CD4-positive, alpha-beta T cell treated with Interleukin-10 for 1 hour (primary cell): ENCODE results near the gene RERG.

Experiments used
- DNase-seq: peaks from one replicate; pipeline ENCODE4 v3.0.0-alpha.2; 2020

RERG gene

DNA sequence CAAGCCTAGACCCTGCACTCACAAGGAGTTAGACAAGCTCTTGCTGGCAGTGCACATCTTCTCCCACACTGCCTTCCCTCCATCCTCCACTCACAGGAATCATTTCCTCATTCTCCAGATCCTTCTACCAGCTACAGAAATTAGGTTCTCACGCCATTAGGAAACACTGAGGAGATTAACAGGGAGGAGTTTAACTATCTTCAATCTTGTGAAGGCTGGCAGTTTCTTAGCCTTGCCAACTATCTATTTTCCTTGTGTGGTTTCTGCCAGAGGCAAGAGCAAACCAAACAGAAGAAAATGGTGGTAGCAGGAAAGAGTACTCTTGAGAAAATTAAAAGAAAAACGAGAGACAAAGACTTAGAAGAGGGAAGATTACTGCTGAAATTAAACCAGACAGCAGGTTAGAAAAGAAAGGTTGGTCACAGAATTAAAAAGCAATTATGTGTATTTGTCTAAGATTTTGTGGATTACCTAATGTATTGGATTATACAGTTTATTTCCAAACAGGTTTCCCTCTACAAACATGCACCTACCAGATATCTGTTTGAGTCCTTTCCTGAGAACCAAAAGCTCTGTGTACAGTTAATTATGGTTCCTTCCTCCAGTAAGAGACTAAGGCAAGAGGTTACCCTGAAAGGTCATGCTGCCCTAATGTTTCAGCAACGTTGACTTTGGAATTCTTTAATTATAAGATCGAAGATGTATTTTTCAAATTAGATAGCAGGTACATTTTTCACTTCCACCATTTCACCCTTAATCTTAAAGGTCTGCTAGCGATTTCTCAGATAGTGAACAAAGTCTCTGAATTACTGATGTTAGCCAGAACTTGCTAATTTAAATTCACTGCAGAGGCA is 5.0 kb downstream of the RERG start:
- DNase-seq: no peak

DNA sequence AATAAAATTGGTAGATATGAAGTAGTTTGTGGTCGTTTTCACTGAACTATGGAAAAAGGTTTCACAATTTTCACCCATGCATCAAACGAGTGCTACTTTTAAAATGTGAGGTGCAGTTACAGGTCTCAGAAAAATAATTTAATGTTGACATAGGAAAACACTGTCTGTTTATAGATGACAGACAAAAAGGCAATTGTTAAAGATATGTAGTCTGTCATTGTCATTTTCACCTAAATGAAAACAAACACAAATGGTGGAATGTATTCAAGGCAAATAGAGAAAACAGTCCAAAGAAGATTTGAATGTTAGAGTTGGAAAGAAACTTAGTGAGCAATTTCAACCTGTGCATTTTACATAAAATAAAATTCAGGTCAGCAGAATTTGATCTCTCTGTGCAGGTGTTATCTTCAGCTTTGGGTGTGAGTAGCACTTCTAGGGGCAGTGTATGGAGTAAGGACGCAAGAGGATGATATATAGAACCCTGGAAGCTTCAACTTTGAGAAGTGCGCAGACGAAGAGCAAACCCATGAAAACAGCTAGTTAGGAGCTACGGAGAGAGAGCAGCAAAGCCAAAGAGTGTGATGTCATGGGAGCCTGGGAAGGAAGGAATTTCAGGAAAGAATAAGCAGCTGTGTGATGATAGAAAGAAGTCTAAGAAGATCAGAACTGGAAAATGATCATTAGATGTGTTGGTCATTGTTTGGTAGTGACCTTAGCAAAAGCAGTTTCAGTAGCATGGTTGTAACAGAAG is 6.2 kb downstream of the RERG start:
- no peak for DNase-seq

DNA sequence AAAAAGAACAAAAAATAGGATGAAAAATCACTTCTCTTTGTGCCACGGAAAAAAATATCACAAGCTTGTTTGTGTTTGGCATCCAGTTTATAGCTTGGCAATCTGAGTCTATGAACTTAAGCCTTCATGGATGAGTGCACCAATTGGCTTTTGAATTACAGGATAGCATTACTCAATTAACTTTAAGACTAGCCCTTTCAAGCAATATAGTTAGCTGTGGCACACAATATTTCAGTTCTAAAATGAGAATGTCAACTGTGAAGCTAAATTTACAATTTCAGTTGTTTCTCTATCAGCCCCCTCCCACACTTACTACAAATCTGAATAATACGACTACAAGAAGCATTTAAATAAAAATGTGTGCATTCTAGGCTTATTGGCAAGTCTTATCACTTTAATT is 8.3 kb downstream of the RERG start:
- DNase-seq: no peak

DNA sequence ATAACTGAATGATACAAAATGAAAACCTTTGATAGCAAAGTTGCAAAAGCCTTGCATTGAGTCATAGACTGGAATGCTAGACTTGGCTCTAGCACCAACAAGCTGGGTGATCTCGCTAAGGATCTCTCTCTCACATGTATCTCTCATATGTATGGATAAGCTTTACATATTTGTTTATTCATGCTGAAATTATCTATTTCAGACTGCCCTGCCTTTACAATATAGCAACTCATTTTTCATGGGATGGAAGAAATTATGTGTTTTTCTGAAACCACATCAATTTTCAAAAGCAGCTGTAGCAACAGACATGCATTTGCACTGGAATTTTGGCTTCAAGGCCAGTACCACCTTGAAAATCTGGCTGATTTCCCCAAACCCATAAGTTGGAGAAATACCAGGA is 11.4 kb downstream of the RERG start:
- no peak for DNase-seq

DNA sequence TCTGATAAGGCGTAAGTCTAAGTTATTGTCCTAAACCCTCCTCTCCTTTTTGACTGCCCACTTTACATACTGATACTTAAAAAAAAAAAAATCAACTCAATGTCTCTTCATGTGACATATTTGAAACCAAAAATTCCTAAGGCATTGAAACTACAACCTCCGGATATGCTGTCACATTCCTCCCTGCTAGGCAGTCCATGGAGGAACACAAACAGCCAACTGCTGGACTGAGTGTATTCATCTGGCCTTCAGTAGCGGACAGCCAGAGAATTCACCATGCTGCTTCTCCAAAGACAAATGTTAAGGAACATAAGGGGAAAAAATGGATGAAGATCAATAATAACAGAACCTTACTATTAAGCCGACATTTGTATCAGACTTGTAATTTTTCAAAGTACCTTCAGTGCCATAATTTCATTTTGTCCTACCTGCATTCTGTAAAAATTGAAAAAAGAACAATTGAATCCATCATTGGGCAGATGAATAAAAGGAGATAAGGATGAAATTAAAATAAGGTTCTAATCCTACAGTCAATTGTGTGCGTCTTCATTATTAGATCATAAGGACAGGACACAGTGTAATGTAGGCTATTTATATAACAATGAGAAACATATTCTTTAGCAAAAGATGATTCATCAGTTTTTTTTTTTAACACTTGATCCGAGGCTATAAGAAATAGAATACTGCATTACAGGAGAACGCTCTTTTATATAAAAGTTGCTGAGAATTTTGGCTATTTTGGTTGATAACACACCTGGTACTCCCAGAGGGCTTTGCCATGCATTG is 12.2 kb downstream of the RERG start:
- no peak for DNase-seq

DNA sequence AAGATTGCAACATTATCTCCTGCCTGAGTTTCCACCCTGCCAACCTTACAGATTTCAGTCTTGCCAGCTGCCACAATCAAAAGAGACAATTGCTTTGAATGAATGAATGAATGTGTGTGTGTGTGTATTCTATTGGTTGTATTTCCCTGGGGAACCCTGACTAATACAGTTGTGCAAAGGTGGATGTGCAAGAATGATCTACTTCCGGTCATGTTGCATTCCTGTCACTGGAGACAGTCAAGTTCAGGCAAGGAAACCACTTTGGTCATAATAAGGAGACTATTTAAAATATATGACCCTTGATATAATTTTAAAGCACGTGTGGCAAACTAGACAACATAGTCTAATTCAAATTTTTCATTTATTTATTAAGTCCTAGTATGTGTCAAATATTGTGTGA is 13.1 kb downstream of the RERG start:
- DNase-seq: no peak

DNA sequence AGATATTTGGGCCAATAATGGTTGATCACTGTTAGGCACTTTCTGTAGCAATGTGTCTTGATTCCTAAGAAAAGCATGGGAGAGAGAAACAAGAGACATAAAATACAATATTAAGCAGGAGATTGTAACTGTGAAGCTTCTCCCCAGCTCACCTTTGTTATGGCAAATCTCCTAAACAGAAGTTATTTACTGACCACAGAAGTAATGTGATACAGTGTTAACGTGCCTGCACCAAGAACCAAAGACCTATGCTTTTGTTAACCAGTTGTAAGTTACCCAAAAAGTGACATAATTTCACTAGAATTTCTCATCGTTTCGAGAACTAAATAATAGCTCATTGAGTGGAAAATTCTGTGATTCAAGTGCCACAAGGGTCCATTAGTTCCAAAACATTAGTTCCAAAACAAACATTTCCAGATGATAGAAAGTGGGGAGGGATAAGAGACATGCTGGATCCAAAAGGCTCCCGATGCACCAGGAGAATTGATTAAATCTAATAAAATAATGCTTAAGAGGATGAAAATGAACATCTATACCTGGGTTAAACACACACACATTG is 14.3 kb downstream of the RERG start:
- DNase-seq: no peak

DNA sequence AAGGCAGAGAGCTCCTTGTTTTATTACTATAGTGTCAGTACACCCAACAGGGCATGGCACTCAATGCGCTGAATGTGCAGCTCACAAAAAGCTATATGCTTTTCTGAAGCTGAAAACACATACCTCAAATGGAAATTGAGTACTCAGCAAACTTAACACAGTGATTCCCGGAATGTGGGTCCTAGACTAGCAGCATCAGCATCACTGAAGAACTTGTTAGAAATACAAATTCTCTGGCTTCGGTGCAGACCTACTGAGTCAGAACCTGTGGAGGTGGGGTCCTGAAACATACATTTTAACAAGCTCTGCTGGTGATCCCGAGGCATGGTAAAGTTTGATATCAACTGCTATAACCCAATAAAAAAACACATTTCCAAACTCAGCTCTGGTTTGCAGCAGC is 14.9 kb downstream of the RERG start:
- no peak for DNase-seq

DNA sequence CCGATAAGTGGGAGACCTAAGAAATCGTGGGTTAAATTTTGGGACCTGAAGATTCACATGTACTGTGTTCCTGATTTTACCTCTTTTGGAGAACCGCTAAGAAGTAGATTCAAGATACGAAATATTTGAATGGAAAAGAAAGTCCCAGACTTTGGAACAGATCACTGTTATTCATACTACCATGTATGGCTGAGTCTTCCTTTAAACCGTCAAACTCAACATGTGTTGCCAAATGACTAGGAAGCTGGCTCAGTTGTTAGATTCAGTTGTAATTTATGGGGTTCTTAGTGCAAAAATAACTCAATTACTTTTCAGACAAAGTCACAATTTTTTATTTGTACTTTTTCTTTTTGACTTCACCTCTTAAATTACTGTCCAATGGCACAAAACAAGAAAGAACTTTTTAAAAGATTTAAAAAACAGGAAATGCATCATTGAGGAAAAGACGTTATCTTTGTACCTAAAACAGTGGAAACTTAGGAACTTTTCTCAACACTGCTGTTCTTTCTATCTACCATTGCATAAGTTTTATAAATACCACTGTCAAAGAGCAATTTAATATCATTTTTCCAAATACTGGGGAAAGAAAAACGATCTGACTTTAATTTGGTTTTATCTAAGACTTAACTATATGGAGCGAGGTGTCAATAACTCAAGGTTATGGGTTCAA is 15.7 kb downstream of the RERG start:
- DNase-seq: no peak

DNA sequence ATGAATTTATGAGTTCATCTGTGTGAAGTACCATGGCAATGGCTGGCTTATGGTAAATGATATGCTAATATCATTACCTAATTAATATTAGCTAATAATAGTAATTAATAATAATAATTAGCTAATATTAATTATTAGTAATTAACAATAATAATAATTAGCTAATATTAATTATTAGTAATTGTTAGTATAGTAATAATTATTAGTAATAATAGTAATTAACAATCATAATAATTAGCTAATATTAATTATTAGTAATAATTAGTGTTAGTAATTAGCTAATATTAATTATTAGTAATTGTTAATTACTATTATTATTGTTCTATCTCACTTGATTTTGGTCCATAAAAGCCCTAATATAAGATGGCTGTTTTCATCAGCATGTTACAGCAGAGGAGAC is 19.8 kb downstream of the RERG start:
- DNase-seq: no peak

DNA sequence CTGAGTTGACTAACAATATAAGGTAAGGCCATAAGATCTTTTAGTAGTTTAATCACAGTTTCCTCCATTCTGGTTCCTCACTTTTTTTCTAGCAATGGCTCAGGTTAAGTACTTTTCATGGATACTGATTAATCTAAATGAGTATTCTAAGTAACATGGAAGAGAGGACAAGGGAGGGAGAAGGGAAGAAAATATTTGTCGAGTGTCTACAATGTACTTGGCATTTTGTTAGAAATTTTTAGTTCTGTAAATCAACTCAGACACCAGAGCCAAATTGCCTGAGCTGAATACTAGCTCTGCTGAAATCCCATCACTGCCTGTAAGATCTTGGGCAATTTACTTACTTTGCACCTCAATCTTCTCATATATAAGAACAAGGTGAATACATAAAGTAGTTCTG is 20.2 kb downstream of the RERG start:
- no peak for DNase-seq

DNA sequence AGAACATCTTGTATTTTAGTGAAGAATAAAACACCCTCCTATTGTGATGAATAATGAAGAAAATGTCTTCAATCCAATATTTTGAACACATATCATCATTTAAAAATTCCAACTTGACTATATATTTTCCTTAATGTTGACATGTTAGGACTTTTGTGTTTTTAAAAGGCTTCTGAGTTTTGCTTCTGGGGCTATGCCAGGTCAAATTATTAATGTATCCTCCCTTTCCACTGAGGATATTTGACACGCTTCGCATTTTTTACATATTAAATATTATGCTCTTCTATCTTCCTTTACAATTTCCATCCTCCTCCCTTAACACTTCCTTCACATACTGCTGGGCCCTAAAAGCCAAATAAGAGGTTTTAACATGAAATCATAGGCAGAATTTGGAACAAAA is 20.6 kb downstream of the RERG start:
- no peak for DNase-seq

DNA sequence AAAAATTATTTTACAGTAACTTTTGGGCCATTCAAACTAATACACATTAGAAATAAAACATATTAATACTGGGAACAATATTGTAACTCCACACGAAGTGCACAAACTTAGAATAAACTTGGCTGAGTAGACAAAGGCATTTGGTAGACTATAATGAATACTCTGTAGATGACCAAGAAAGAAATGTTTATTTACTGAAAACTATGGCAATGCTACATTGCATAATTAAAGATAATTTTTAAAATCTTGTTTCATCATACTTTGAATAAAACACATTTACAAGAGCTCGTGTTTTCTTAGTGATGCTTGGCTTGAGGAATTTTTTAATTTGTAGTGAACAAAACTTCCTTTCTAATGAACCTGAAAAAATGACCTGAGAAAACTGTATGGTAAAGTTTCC is 21.3 kb downstream of the RERG start:
- DNase-seq: no peak

DNA sequence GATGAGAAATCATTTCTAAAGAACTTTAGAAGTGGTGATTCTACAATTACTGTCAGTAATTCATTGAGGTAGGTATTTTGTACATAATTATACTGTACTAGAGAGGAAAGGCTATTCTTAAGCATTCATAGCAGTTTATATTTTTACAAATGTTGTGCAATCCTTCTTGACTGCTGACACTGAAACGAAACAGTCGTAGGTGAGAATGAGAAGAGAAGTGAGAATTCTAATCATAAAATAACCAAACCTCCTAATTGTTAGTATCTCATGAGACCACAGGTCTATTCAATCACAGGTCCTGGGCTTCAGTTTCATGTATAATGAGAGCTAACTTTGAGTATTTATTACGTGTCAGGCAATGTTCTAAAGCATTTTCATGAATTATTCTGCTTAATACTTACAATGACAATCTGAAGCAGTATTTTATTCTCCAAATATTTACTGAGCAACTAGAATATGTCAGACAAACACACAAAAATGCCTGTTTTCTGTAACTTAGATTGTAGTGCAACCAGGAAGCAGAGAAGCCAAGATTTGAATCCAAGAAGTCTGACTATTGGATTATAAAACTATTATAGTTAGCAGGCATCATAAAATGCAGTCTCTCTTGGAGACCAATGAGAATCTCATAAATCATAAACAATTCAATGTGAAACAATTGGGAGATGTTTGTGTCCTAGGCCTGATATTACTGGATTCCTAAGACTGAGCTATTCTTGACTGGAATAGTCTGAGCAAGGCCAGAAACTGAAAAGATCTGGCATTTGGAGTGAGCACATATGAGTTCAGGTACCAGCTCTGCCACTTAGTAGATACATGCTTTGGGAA is 24.3 kb downstream of the RERG start:
- DNase-seq: no peak

DNA sequence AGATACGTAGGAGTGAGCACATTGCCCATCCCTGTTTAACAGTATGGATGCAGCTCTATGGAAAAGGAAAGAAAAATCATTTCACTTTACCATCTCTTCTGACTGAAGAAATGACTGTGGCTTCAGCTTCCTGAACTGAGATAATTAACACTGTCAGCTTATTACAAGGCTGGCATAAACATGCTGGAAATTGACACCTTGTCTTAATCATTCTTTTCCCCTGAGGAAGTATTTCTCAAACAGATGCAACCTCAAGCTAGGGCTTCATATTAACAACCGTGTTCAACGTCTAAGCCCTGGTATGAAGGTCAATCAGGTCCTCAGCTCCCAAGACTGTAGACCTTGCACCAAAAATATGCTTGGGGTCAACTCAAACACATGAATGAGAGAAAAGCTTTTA is 25.0 kb downstream of the RERG start:
- DNase-seq: no peak

DNA sequence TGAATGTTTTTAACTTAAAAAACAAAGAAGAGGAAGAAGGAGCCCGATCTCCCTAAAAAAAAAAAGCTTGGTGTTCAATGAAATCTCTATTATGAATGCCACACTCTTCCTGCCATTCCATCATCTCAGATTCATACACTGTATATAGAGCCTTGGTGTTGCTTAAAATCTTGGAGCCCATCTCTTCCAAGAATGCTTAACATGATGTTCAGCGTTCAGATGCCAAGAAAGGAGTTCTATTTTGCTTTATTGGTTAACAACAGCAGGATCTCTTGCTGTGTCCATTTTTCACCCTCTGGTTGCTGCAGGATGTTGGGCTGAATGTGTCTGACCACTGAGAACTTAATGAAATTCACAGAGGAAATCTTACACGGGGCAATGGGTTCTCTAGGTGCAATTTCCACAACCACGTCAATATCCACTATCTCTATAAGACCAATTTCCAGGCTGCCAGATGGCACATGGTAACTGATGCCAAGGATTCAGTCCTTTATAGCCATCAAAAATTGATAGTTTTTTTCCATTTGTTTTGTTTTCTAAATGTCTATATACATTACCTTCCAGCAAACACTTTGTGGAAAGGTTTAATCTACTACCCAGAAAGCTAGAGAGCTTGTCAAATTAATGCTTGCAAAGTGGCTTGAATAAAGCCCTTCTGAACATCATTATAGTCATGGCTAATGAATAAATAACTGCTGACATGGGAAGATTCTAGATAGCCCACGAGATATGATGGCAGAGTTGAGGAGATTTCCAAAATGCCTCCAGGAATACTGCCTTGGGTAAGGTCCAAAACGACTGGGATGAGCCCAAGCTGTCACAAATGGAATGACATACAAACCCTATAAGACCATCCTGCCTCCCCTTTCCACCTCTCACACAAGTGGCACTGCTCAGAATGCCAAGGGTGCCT is 26.5 kb downstream of the RERG start:
- DNase-seq: no peak

DNA sequence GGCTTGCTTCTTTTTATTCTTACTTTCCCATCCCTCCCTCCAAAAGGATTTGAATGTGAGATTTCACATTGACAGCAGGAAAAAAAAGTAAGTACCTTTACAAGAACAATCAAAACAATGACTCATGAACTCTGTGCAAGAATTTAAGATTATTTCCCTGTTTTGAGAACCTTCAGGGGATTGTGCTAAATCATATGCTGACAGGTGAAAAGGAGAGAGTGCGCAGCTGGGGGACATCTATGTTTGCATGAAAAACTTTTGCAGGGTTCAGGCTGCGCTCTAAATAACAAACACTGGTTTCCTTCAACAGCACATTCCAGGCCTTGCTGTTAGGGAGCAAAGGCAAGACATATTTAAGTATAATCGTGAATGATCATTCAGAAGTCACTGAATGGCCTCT is 27.3 kb downstream of the RERG start:
- DNase-seq: no peak

DNA sequence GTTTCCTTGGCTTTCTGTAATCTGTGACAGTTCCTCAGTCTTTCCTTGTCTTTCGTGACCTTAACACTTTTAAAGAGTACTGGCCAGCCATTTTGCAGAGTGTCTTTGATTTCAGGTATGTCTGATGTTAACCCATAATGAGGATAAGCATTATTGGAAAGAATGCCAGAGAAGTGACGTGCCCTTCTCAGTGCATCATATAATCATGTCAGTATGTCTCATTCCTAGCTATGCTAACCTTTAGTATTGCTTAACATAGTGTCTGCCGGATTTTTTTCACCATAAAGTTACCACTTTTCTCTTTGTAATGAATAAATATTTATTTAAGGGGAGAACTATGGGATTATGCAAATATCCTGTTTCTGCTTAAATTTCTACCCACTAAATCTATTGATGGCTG is 28.5 kb downstream of the RERG start:
- no peak for DNase-seq

DNA sequence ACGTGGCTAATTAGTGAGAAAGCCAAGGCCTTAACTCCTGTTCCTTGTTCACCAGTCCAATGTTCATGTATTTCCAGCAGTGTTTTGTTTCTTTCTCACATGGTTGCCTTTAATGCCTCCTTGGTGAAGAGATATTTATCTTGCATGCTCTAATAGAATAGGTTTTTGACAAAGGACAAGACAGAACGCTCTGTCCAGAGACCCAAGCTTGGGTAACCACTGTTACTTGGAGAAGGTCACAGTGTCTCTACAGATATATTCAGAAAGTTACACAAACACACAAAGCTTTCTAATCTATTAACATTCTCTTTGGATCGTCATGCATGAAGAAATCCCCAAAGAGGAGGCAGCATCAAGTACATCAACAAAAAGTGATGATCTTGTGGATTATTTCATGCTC is 33.1 kb downstream of the RERG start:
- no peak for DNase-seq

DNA sequence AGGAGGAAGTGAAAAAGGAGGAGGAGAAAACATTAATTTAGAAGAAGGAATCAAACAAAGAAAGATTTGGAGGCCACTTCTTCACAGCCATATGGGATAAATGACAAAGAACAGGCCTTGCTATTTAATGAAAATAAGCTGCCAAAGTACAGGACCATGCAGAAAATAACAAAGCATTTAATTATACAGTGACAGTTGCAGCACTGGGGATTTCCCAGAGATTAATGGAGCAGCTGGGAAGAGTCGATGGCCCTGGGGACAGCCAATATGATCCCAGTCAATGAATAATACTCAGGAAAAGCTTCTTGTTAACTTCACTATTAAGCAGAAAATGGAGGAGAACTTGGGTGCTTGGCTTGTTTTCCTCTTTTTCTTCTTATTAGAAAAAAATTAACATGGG is 34.6 kb downstream of the RERG start:
- no peak for DNase-seq

DNA sequence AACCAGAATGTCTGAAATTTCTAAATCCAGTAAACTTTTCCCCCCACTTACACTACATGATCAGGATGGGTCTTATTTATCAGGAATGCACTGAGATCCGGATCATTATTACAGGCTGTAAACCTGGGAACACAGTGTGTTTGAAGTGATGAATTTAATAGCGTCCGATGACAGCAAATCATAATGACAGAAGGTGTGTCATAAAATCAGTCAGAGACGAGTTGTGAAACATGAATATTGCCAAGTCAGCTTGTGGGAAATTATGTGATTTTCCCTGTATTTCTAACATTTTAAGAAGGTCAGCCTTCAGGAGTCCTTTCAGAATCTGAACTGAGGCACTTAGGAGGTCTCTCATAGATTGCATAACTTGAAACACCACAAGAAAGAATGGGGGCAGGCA is 36.7 kb downstream of the RERG start:
- DNase-seq: no peak
